Caco-2 (cell line): ENCODE results near the gene CXCR4. TPM values are rescaled to one million over a fixed set of nuclear protein-coding genes. Genes with fewer than 3 reads are reported as not detected.

Experiments
- BruUV-seq: library from RNA; stranded (reverse); fragments of 400-500 nt; replicated peaks from 2 replicates; lab custom pipeline; 2021; lab: Mats Ljungman, UMichigan
- CTCF ChIA-PET: fragments of 300-600 bp; sonication (Branson Sonifier 250); formaldehyde crosslinking; loops from one replicate; lab custom pipeline; 2022; ENCODE audit warnings: antibody characterized with exemption; lab: Charles Lee
- POLR2A ChIA-PET: fragments of 300-600 bp; sonication (Branson Sonifier 250); formaldehyde crosslinking; loops from one replicate; lab custom pipeline; 2022; ENCODE audit warnings: antibody characterized with exemption; lab: Charles Lee
- DNase-seq, 2 experiments: peaks; one replicate each; pipeline versions ENCODE4 v3.0.0 to v3.0.0-alpha.2; 2020 to 2022
- H3K27me3 ChIP-seq: replicated peaks from 2 replicates; pipeline ENCODE4 v1.6.0; 2011; ENCODE audit warnings: low read length; ENCODE audit not compliant: control insufficient read depth, insufficient read depth
- H3K36me3 ChIP-seq: 2 replicates; pipeline ENCODE4 v1.5.1; 2011; ENCODE audit warnings: low read length; ENCODE audit not compliant: control insufficient read depth, insufficient read depth
- H3K4me1 ChIP-seq: fragments of 250-450 bp; sonication (Bioruptor Pico); 2 replicates; pipeline ENCODE4 v1.5.1; 2020; ENCODE audit warnings: mild to moderate bottlenecking
- H3K4me3 ChIP-seq: 2 replicates; pipeline ENCODE4 v1.5.1; 2011; ENCODE audit warnings: low read depth, mild to moderate bottlenecking, control low read depth, low read length
- H3K9me3 ChIP-seq: fragments of 250-450 bp; sonication (Bioruptor Pico); 2 replicates; pipeline ENCODE4 v1.5.1; 2020; ENCODE audit warnings: mild to moderate bottlenecking, moderate library complexity
- H3K27ac Mint-ChIP-seq: one replicate; pipeline ENCODE4 v1.8.0; 2022; ENCODE audit warnings: mixed read lengths; ENCODE audit not compliant: unreplicated experiment
- H3K27me3 Mint-ChIP-seq: one replicate; pipeline ENCODE4 v1.8.0; 2022; ENCODE audit warnings: mixed read lengths; ENCODE audit not compliant: insufficient read depth, unreplicated experiment
- H3K36me3 Mint-ChIP-seq: one replicate; pipeline ENCODE4 v1.8.0; 2022; ENCODE audit warnings: mild to moderate bottlenecking, mixed read lengths; ENCODE audit not compliant: insufficient read depth, unreplicated experiment
- H3K4me1 Mint-ChIP-seq: one replicate; pipeline ENCODE4 v1.8.0; 2022; ENCODE audit warnings: low read depth, mixed read lengths; ENCODE audit not compliant: unreplicated experiment
- H3K4me3 Mint-ChIP-seq: one replicate; pipeline ENCODE4 v1.8.0; 2022; ENCODE audit warnings: mild to moderate bottlenecking, moderate library complexity, mixed read lengths; ENCODE audit not compliant: unreplicated experiment
- H3K9me3 Mint-ChIP-seq: one replicate; pipeline ENCODE4 v1.8.0; 2022; ENCODE audit warnings: mixed read lengths; ENCODE audit not compliant: unreplicated experiment
- intact Hi-C: fragments of 100-400 bp; cut with micrococcal nuclease; formaldehyde crosslinking; loops from one replicate; pipeline ENCODE4 v1.10.0; 2022; ENCODE audit not compliant: unreplicated experiment
- total RNA-seq: library from RNA; stranded (reverse); gene quantifications from 2 replicates; pipeline ENCODE4 v1.2.3, GENCODE V29; 2022
- TF ChIP-seq, protein P1 (sequence below), 2 experiments: fragments of 200-600 bp in 1 of 2; IDR thresholded peaks; 1 replicate in 1 of 2; 2 replicates in 1 of 2; pipeline versions ENCODE4 v1.5.1 to v1.8.0; 2011 to 2022; ENCODE audit warnings: antibody characterized with exemption in 1 of 2, control low read depth in 1 of 2, inconsistent platforms in 1 of 2, low read depth in 1 of 2, low read length in 1 of 2, mild to moderate bottlenecking in 1 of 2, moderate library complexity in 1 of 2; ENCODE audit not compliant: insufficient read depth in 1 of 2, severe bottlenecking in 1 of 2, unreplicated experiment in 1 of 2

The CXCR4 gene
- total RNA-seq, 1 experiment from 2014 or later, result 1.4 TPM

DNA sequence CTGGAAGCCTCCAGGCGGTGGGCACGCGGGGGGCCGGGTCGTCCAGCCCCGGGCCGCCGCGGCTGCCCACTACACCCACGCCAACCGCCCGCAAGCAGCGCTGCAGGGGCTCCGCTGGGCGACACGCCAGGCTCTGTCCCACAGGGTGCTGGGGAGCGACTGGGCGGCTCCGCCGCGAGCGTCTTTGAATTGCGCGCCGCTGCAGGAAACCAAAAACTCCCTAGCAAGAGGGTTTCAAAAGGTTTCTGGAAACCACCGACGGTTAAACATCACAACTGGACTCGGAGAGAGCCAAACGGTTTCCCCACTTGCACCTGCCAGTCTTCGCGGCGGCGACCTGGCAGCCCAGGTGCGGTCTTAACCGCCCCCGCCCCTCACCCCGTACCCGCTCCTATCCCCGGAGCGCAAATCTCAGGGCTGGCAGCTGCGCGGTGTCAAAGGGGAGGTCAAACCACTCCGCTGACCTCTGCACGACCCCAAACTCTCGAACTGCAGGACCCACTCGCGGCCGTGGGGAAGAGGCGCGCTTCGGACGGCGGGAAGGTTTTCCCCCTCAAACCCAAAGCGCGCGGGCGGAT is 1.0 kb downstream of the CXCR4 start:
- BruUV-seq, result no TSS peak
- Histone ChIP-seq H3K36me3 (no peaks in the 10 kb centered on the region), H3K4me3 (peak overlapping the region; percentile 55), H3K4me1 (peaks cover 3% of the 10 kb centered on the region; the same call in 1 of the 2 replicates), H3K27me3 (peaks cover 8% of the 10 kb centered on the region), H3K9me3 (no peaks in the 10 kb centered on the region)
- peak overlapping the region; percentile 89 for H3K4me3 Mint-ChIP-seq
- H3K9me3 Mint-ChIP-seq, result no peaks in the 10 kb centered on the region
- H3K36me3 Mint-ChIP-seq, result no peaks in the 10 kb centered on the region
- intact Hi-C loops, result loop anchor here (5.0 kb wide), 2 partner anchors 130 to 200 kb away; partner anchors contain the start of gene DARS1
- H3K4me1 Mint-ChIP-seq, result no peaks in the 10 kb centered on the region
- POLR2A ChIA-PET, result no interaction called here
- peaks cover 40% of the 10 kb centered on the region for H3K27me3 Mint-ChIP-seq
- TF ChIP-seq, protein P1, sequence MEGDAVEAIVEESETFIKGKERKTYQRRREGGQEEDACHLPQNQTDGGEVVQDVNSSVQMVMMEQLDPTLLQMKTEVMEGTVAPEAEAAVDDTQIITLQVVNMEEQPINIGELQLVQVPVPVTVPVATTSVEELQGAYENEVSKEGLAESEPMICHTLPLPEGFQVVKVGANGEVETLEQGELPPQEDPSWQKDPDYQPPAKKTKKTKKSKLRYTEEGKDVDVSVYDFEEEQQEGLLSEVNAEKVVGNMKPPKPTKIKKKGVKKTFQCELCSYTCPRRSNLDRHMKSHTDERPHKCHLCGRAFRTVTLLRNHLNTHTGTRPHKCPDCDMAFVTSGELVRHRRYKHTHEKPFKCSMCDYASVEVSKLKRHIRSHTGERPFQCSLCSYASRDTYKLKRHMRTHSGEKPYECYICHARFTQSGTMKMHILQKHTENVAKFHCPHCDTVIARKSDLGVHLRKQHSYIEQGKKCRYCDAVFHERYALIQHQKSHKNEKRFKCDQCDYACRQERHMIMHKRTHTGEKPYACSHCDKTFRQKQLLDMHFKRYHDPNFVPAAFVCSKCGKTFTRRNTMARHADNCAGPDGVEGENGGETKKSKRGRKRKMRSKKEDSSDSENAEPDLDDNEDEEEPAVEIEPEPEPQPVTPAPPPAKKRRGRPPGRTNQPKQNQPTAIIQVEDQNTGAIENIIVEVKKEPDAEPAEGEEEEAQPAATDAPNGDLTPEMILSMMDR (IDR thresholded peaks at IDR 0.05; ENCODE audit: insufficient read depth in 1 of 2, low read depth in 1 of 2, low read length in 1 of 2, severe bottlenecking in 1 of 2, unreplicated experiment in 1 of 2), result no peak
- no peak overlapping the region for H3K27ac Mint-ChIP-seq
- CTCF ChIA-PET, result no interaction called here
- DNase-seq, result peak in 1 of 2 experiments; percentile 29

DNA sequence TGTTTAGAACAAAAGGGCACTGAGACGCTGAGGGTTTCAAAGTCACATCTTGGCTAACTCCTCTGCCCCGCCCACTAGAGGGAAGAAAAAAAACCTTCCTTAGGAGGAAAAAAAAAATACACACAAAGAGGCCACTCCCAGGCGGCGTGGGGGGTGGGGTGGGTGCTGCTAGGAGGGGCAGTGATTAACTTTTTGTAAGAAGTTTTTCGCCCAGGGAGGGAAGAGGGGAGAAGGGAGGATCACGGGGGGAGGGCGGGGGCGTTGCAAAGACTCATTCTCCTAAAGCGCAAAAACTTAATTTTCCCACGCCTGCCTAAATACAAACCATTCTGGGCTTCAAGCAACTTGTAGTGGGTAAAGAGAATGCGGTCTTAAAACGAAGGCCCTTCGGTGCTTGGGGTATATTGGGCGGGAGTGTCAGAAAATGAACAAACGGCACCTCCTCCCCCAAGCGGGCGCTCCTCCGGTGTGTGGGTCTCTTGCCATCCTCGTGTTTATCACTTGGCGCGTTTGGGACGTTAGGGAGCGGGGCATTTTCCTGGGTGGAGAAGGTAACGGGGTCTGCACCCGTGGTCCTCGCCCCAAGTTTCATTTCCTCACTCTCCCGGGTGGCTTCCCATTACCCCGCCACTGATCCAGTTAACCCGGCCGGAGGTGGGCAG is 1.7 kb downstream of the CXCR4 start:
- POLR2A ChIA-PET, result no interaction called here
- CTCF ChIA-PET, result no interaction called here
- Histone ChIP-seq H3K36me3 (no peaks in the 10 kb centered on the region), H3K4me3 (peak overlapping the region; percentile 55), H3K27me3 (peaks cover 7% of the 10 kb centered on the region), H3K9me3 (no peaks in the 10 kb centered on the region), H3K4me1 (peaks cover 3% of the 10 kb centered on the region; the same call in 1 of the 2 replicates)
- Mint-ChIP-seq H3K9me3 (no peaks in the 10 kb centered on the region), H3K27me3 (peaks cover 37% of the 10 kb centered on the region), H3K4me3 (peak overlapping the region; percentile 89), H3K4me1 (no peaks in the 10 kb centered on the region), H3K36me3 (no peaks in the 10 kb centered on the region), H3K27ac (no peak overlapping the region)
- BruUV-seq, result no TSS peak
- intact Hi-C loops, result loop anchor here (5.0 kb wide), 2 partner anchors 129 to 199 kb away; partner anchors contain the start of gene DARS1
- TF ChIP-seq, protein P1 (IDR thresholded peaks at IDR 0.05; ENCODE audit: insufficient read depth in 1 of 2, low read depth in 1 of 2, low read length in 1 of 2, severe bottlenecking in 1 of 2, unreplicated experiment in 1 of 2), result no peak
- DNase-seq, result peak in 1 of 2 experiments; percentile 29

- H3K9me3 ChIP-seq, result no peaks in the 10 kb centered on the region
- no TSS peak for BruUV-seq
- no peak overlapping the region for H3K4me3 ChIP-seq
- H3K27ac Mint-ChIP-seq, result no peak overlapping the region
- H3K4me1 Mint-ChIP-seq, result no peaks in the 10 kb centered on the region
- intact Hi-C loops, result loop anchor here (5.0 kb wide), 2 partner anchors 128 to 198 kb away; partner anchors contain the start of gene DARS1
- ChIA-PET POLR2A (no interaction called here), CTCF (no interaction called here)
- H3K36me3 ChIP-seq, result no peaks in the 10 kb centered on the region
- H3K27me3 Mint-ChIP-seq, result peaks cover 33% of the 10 kb centered on the region
- peaks cover 3% of the 10 kb centered on the region; the same call in 1 of the 2 replicates for H3K4me1 ChIP-seq
- DNase-seq, result no peak
- H3K4me3 Mint-ChIP-seq, result peak overlapping the region; percentile 7
- no peaks in the 10 kb centered on the region for H3K36me3 Mint-ChIP-seq
- TF ChIP-seq, protein P1 (IDR thresholded peaks at IDR 0.05; ENCODE audit: insufficient read depth in 1 of 2, low read depth in 1 of 2, low read length in 1 of 2, severe bottlenecking in 1 of 2, unreplicated experiment in 1 of 2), result no peak
- H3K9me3 Mint-ChIP-seq, result no peaks in the 10 kb centered on the region
- H3K27me3 ChIP-seq, result peaks cover 7% of the 10 kb centered on the region
Observed at GRCh38 chr2:136115183-136115761, 2.7 kb downstream of the CXCR4 start.
